Stimulated activated naive CD8-positive, alpha-beta T cell treated with anti-CD3 and anti-CD28 coated beads, Interleukin-15, amount 100 ng/mL, for 72 hours (primary cell): ENCODE data around the gene GPC4.

Experiments used
- ATAC-seq: fragments of 150-1000 bp; cut with Tn5 transposase; 2 replicates; pipeline ENCODE4 v1.10.0; 2021; ENCODE audit warnings: mild to moderate bottlenecking, moderate library complexity
- DNase-seq, 2 donors: peaks; one replicate each; pipeline ENCODE4 v3.0.0; 2021 to 2022
- H3K27ac Mint-ChIP-seq, 2 donors: one replicate each; pipeline ENCODE4 v1.8.0; 2022; ENCODE audit warnings: mild to moderate bottlenecking in 2 of 2, mixed read lengths in 2 of 2, moderate library complexity in 2 of 2
- H3K27me3 Mint-ChIP-seq: one replicate; pipeline ENCODE4 v1.8.0; 2022; ENCODE audit warnings: mixed read lengths
- H3K4me1 Mint-ChIP-seq: one replicate; pipeline ENCODE4 v1.8.0; 2022; ENCODE audit warnings: mild to moderate bottlenecking, mixed read lengths
- H3K4me3 Mint-ChIP-seq, 2 donors: one replicate each; pipeline ENCODE4 v1.8.0; 2022; ENCODE audit warnings: mild to moderate bottlenecking in 2 of 2, mixed read lengths in 2 of 2, moderate library complexity in 1 of 2
- H3K9me3 Mint-ChIP-seq, 2 donors: one replicate each; pipeline ENCODE4 v1.8.0; 2022; ENCODE audit warnings: mixed read lengths in 2 of 2

GPC4 gene

GRCh38 chrX:133415276-133416105 lies at the start of gene GPC4:
TSS of gene GPC4 (minus strand) at chrX:133415489. CDS start at chrX:133414965, 524 bp downstream.
- DNase-seq (peak in 1 of 2 donors; percentile 8), ATAC-seq (peak; percentile 42)
- Mint-ChIP-seq H3K27ac (no peak within 1 kb of the TSS), H3K4me1 (peaks cover 8% of the 10 kb centered on the region), H3K27me3 (peaks cover 68% of the 10 kb centered on the region), H3K4me3 (peak within 1 kb of the TSS; percentile 82 to 83), H3K9me3 (no peaks in the 10 kb centered on the region)

- Mint-ChIP-seq H3K27ac (no peak overlapping the region), H3K4me1 (no peaks in the 10 kb centered on the region), H3K9me3 (no peaks in the 10 kb centered on the region), H3K27me3 (no peaks in the 10 kb centered on the region), H3K4me3 (no peak overlapping the region)
- no peak for DNase-seq
- ATAC-seq, result no peak
Measured at GRCh38 chrX:133461231-133461630, 45.9 kb upstream of the GPC4 start.

GRCh38 chrX:133454924-133455323 lies 39.6 kb upstream of the GPC4 start:
- ATAC-seq (no peak), DNase-seq (no peak)
- Mint-ChIP-seq H3K4me1 (no peaks in the 10 kb centered on the region), H3K4me3 (no peak overlapping the region), H3K27ac (no peak overlapping the region), H3K27me3 (peaks cover 7% of the 10 kb centered on the region), H3K9me3 (no peaks in the 10 kb centered on the region)

- no peak for DNase-seq
- Mint-ChIP-seq H3K27me3 (peaks cover 7% of the 10 kb centered on the region), H3K4me1 (no peaks in the 10 kb centered on the region), H3K27ac (no peak overlapping the region), H3K4me3 (no peak overlapping the region), H3K9me3 (no peaks in the 10 kb centered on the region)
- ATAC-seq, result no peak
Measured at GRCh38 chrX:133454491-133454914, 39.2 kb upstream of the GPC4 start.

- H3K4me3 Mint-ChIP-seq, result no peak overlapping the region
Measured at GRCh38 chrX:133448512-133449076, 33.3 kb upstream of the GPC4 start.

GRCh38 chrX:133444952-133445831 lies 29.9 kb upstream of the GPC4 start:
- ATAC-seq (no peak), DNase-seq (no peak)
- Mint-ChIP-seq H3K4me3 (peak overlapping the region; percentile 44 to 57), H3K9me3 (no peaks in the 10 kb centered on the region), H3K27ac (no peak overlapping the region), H3K27me3 (peaks cover 11% of the 10 kb centered on the region), H3K4me1 (peaks cover 7% of the 10 kb centered on the region)

More at GRCh38 chrX:133448512-133449076, 33.3 kb upstream of the GPC4 start:
- H3K27me3 Mint-ChIP-seq, result peaks cover 11% of the 10 kb centered on the region
- H3K9me3 Mint-ChIP-seq, result no peaks in the 10 kb centered on the region
- no peak for DNase-seq
- H3K27ac Mint-ChIP-seq, result peak overlapping the region in 1 of 2 donors; percentile 26
- no peak for ATAC-seq
- H3K4me1 Mint-ChIP-seq, result peaks cover 7% of the 10 kb centered on the region

GRCh38 chrX:133444196-133444595 lies 28.9 kb upstream of the GPC4 start:
- Mint-ChIP-seq H3K9me3 (no peaks in the 10 kb centered on the region), H3K27ac (no peak overlapping the region), H3K27me3 (peaks cover 11% of the 10 kb centered on the region), H3K4me3 (no peak overlapping the region), H3K4me1 (peaks cover 7% of the 10 kb centered on the region)
- no peak for ATAC-seq
- no peak for DNase-seq

GRCh38 chrX:133440797-133441163 lies 25.5 kb upstream of the GPC4 start:
- ATAC-seq (no peak), DNase-seq (no peak)
- peaks cover 10% of the 10 kb centered on the region for H3K27me3 Mint-ChIP-seq
- H3K9me3 Mint-ChIP-seq, result no peaks in the 10 kb centered on the region
- peaks cover 7% of the 10 kb centered on the region for H3K4me1 Mint-ChIP-seq
- no peak overlapping the region for H3K4me3 Mint-ChIP-seq
- no peak overlapping the region for H3K27ac Mint-ChIP-seq

- H3K27me3 Mint-ChIP-seq, result peaks cover 4% of the 10 kb centered on the region
- no peaks in the 10 kb centered on the region for H3K9me3 Mint-ChIP-seq
- peaks cover 2% of the 10 kb centered on the region for H3K4me1 Mint-ChIP-seq
- no peak for DNase-seq
- ATAC-seq, result no peak
- H3K4me3 Mint-ChIP-seq, result no peak overlapping the region
- no peak overlapping the region for H3K27ac Mint-ChIP-seq
Measured at GRCh38 chrX:133440081-133440796, 24.9 kb upstream of the GPC4 start.

GRCh38 chrX:133437766-133438165 lies 22.5 kb upstream of the GPC4 start:
- Mint-ChIP-seq H3K27me3 (no peaks in the 10 kb centered on the region), H3K4me1 (no peaks in the 10 kb centered on the region), H3K9me3 (no peaks in the 10 kb centered on the region), H3K4me3 (no peak overlapping the region), H3K27ac (no peak overlapping the region)
- DNase-seq (no peak), ATAC-seq (no peak)

GRCh38 chrX:133437356-133437755 lies 22.1 kb upstream of the GPC4 start:
- H3K4me1 Mint-ChIP-seq, result no peaks in the 10 kb centered on the region
- no peaks in the 10 kb centered on the region for H3K9me3 Mint-ChIP-seq
- ATAC-seq (no peak), DNase-seq (no peak)
- no peak overlapping the region for H3K27ac Mint-ChIP-seq
- no peak overlapping the region for H3K4me3 Mint-ChIP-seq
- H3K27me3 Mint-ChIP-seq, result no peaks in the 10 kb centered on the region

- DNase-seq (no peak), ATAC-seq (no peak)
- no peaks in the 10 kb centered on the region for H3K27me3 Mint-ChIP-seq
- H3K9me3 Mint-ChIP-seq, result no peaks in the 10 kb centered on the region
- H3K4me1 Mint-ChIP-seq, result no peaks in the 10 kb centered on the region
- H3K4me3 Mint-ChIP-seq, result no peak overlapping the region
- H3K27ac Mint-ChIP-seq, result no peak overlapping the region
Measured at GRCh38 chrX:133435544-133436124, 20.3 kb upstream of the GPC4 start.

- no peaks in the 10 kb centered on the region for H3K4me1 Mint-ChIP-seq
- DNase-seq (no peak), ATAC-seq (no peak)
- H3K4me3 Mint-ChIP-seq, result no peak overlapping the region
- no peak overlapping the region for H3K27ac Mint-ChIP-seq
- H3K9me3 Mint-ChIP-seq, result no peaks in the 10 kb centered on the region
- no peaks in the 10 kb centered on the region for H3K27me3 Mint-ChIP-seq
Measured at GRCh38 chrX:133434197-133434820, 19.0 kb upstream of the GPC4 start.

- peaks cover 58% of the 10 kb centered on the region for H3K27me3 Mint-ChIP-seq
- H3K4me3 Mint-ChIP-seq, result no peak overlapping the region
- ATAC-seq, result no peak
- H3K9me3 Mint-ChIP-seq, result no peaks in the 10 kb centered on the region
- no peak for DNase-seq
- H3K4me1 Mint-ChIP-seq, result peaks cover 2% of the 10 kb centered on the region
- H3K27ac Mint-ChIP-seq, result no peak overlapping the region
Measured at GRCh38 chrX:133419911-133420310, 4.6 kb upstream of the GPC4 start.
